ENCODE results near the gene RPL6.

RPL6 gene

DNA sequence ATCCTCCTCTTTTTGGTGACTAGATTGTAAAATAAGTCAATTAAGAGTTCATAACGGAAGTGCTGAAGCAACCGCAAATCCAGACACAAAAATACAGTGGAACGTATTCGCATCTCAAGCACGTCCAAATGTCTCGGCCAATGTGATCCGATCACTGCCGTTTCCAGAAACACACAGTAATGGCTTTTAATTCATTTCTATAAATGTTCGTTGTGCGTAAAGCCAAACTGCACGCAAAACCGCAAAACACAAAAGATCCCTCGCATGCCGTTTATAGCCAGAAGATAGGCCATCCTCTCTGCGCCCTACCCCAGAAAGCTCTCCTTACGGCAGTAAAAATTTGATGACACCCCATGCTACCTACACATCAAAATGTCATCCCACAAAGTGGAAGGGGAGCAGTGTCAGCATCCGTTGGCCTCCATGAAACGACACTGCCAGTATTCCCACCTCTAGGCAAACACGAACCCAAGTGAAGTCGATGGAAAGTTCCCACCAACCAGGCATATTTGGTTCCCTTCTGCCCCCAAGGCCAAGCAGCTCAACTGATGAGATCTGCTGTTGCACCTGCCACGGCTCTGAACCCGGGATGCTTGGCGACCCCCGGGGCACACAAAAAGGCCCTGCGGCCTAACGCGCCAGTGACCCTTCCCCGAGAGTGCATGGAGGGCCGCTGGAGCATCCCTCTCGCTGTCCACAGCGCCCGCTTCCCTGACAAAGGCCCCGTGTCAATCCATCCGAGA is 28.6 kb downstream of the RPL6 start:
- DNase-seq (ENCODE audit: low read depth) = no peak

DNA sequence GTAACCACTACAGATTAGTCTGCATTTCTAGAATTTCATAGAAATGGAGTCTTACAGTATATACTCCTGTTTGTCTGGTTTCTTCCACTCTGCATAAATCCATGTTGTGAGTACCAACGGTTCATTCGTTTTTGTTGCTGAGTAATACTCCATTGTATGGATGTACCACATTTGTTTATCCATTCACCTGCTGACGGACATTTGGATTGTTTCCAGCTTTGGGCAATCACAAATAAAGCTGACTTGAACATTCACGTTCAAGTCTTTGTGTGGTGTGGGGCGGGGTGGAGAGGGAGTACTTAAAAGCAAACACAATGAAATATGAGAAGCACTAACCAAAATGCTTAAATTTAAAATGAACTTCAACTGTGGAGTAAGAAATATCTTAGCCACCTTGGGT is 34.3 kb downstream of the RPL6 start:
- DNase-seq (ENCODE audit: low read depth) = no peak

DNA sequence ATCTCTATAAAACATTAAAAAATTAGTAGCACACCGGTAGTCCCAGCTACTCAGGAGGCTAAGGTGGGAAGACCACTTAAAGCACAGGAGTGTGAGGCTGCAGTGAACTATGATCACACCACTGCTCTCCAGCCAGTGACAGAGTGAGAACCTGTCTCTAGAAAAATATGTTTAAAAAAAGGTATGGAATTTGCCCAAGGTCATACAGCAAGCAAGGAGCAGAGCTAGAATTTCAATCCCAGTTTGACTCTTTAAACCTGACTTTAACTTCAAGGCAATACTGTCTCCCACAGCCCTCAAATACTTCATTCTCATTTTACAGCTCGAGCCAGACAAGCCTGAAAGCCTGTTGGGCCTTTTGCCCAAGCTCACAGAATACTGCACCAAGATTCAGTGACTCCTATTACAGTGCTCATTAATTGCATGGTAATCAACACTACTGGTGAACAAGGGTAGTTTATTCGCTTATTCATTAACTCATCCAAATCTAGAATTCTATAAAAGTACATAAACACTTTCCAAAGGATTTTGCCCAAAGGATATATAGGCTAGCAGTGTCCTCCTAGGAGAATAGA is 35.2 kb downstream of the RPL6 start:
- no peak for DNase-seq (ENCODE audit: low read depth)

DNA sequence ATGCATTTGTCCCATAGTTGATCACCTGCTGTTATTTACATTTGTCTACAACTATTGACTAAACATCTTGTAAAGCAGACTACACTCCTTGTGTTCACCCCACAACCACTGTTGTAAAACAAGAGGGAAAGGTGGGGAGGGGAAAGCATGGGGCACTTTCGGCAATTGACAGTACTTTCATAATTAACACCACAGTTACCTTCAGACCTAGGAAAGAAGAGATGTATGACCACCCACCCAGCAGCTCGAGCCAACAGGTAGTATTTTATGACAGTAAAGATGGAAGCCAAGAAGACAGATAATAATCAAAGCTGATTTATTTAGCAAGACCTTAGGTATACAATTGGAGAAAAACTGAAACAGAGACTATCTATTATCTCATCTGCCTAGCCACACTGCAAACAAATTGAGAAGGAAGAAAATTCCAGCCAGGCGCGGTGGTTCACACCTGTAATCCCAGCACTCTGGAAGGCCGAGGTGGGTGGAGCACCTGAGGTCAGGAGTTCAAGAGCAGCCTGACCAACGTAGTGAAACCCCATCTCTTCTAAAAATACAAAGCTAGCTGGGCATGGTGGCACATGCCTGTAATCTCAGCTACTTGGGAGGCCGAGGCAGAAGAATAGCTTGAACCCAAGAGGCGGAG is 38.4 kb downstream of the RPL6 start:
- no peak for DNase-seq (ENCODE audit: low read depth)

DNA sequence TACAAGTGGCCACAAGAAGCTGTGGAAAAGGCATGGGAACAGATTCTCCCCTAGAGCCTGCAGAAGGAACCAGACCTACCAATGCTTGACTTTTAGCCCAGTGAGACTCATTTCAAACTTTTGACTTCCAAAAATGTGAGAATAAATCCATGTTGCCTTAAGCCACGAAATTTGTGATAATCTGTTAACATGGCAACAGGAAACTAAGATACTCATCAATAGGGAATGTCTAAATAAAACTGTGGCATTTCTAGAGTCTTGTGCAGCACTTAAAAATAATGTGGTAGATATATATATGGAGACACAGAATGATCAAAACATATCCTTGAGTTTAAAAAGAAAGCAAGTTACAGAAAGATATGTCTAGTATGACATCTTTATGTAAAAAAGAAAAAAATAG is 39.2 kb downstream of the RPL6 start:
- no peak for DNase-seq (ENCODE audit: low read depth)

DNA sequence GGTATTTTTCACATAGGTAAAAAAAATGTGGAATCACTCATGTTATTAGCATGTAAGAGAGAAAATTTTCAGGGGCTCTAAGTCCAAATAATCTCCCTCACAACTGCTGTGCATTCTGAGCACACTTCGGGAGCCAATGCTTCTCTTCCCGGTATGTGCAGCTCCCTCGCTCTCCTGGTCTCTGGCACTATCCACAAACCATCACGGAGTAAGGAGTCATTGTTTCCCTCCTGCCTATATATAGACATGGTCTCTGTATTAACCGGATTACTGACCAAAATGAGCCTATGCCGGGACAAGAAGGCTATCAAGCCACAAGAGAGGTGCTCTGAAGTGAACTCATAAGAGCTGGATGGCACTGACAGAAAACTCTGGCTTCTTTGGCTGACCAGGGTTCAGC is 40.5 kb downstream of the RPL6 start:
- DNase-seq (ENCODE audit: low read depth) = no peak

DNA sequence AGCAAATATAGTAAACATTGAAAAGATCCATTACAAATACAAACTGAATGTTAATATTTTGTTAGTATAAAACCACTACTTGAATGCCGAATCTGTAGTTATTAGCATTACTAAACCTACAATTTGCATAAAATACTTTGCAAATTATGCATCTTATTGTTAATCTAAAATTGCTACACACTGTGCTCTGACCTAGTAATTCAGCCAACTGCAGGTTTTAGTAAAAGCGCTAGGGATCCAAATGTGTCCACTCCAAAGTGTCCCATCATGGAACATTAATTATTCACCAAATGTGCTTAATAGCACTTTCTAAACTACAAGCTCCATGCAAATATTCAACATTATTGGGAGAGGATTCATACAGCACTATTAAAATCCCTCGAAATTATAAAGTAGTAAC is 41.4 kb downstream of the RPL6 start:
- DNase-seq (ENCODE audit: low read depth) = no peak

DNA sequence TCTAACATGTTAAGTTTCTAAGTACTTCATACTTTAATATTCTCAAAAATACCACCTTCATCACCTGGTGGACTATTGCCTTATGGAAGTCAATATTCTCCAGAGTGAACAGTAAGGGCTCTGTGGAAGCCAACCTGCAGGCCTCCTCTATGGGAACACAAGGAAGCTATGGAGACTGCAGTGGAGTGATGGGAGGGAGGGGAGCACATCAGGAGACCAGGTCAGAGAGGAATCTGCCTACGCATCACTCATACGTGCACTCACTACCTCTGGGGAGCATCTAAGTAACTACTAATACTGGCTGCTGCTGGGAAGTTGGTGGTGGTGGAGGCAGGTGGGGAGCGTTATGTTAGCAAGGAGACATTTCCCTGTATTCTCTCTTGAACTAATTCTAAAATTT is 47.1 kb downstream of the RPL6 start:
- no peak for DNase-seq (ENCODE audit: low read depth)

DNA sequence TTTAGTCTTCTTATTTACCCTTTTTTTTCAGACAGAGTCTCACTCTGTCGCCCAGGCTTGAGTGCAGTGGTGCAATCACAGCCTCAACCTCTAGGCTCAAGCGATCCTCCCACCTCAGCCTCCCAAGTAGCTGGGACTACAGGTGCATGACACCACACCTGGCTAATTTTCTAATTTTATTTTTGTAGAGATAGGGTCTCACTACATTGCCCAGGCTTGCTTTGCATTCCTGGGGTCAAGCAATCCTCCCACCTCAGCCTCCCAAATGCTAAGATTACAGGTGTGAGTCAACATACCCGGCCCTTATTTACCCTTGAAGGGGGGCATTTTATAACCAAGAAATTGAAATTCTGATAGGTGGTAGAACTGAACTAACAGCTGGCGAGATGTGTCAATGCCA is 48.1 kb downstream of the RPL6 start:
- no peak for DNase-seq (ENCODE audit: low read depth)

DNA sequence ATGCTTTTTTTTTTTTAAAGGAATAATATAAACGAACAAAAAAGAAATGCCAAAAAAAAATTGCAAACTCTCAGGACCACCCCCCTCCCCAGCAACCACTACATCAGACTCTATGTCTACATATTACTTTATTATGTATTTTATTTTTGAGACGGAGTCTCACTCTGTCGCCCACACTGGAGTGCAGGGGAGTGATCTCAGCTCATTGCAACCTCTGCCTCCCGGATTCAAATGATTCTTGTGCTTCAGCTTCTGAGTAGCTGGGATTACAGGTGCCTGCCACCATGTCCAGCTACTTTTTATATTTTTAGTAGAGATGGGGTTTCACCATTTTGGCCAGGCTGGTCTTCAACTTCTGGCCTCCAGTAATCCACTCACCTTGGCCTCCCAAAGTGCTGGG is 50.1 kb downstream of the RPL6 start:
- DNase-seq (ENCODE audit: low read depth) = no peak

DNA sequence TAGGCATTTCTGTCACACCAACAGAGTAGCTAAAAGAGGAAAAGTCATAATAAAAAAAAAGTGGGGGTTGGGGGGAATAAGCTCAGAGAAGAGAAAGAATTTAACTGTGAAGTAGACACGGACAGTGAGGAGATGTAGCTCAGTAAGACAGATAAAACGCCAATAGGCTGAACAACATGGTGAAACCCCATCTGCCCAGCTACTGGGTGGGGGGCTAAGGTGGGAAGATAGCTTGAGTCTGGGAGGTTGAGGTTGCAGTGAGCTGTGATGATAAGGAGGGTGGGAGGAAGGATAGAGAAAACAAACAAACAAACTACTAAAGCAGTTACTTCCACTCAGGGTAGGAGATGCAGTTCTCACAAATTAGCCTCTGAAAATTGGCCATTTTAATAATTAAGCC is 52.2 kb downstream of the RPL6 start:
- DNase-seq (ENCODE audit: low read depth) = no peak

All from stromal cell of bone marrow (primary cell).